Trophoblast cell (in vitro differentiated cells and primary cell): ENCODE results near the gene TMEM82.

Experiments used
- DNase-seq, 2 donors: peaks; one replicate each; pipeline ENCODE4 v3.0.0-alpha.2; 2016
- H2AFZ ChIP-seq: 2 replicates; pipeline ENCODE4 v1.6.1; 2013; ENCODE audit warnings: low read length, moderate library complexity, mild to moderate bottlenecking; ENCODE audit not compliant: insufficient read depth, poor library complexity
- H2AK5ac ChIP-seq: 2 replicates; pipeline ENCODE4 v1.6.1; 2013; ENCODE audit warnings: mild to moderate bottlenecking, low read length
- H2BK120ac ChIP-seq: 2 replicates; pipeline ENCODE4 v1.6.1; 2013; ENCODE audit warnings: low read length, mild to moderate bottlenecking, moderate library complexity; ENCODE audit not compliant: insufficient read depth, poor library complexity
- H2BK12ac ChIP-seq: 2 replicates; pipeline ENCODE4 v1.6.1; 2013; ENCODE audit warnings: mild to moderate bottlenecking, low read length, moderate library complexity
- H2BK5ac ChIP-seq: 2 replicates; pipeline ENCODE4 v1.6.1; 2013; ENCODE audit warnings: low read length, low read depth, moderate library complexity, mild to moderate bottlenecking; ENCODE audit not compliant: poor library complexity
- H3K14ac ChIP-seq: 2 replicates; pipeline ENCODE4 v1.6.1; 2013; ENCODE audit warnings: mild to moderate bottlenecking, low read length
- H3K18ac ChIP-seq: 2 replicates; pipeline ENCODE4 v1.6.1; 2013; ENCODE audit warnings: mild to moderate bottlenecking, low read length
- H3K23ac ChIP-seq: 2 replicates; pipeline ENCODE4 v1.6.1; 2013; ENCODE audit warnings: low read length
- H3K27ac ChIP-seq: 2 replicates; pipeline ENCODE4 v1.5.1; 2013; ENCODE audit warnings: low read depth, mild to moderate bottlenecking, inconsistent platforms, low read length, moderate library complexity
- H3K27me3 ChIP-seq: 2 replicates; pipeline ENCODE4 v1.6.1; 2013; ENCODE audit warnings: inconsistent platforms, mild to moderate bottlenecking, low read length, moderate library complexity; ENCODE audit not compliant: insufficient read depth
- H3K36me3 ChIP-seq, 2 experiments: 1 replicate in 1 of 2; 2 replicates in 1 of 2; pipeline ENCODE4 v1.6.1; 2013; ENCODE audit warnings: low read length in 2 of 2, mild to moderate bottlenecking in 2 of 2, moderate library complexity in 1 of 2; ENCODE audit not compliant: insufficient read depth in 2 of 2, control insufficient read depth in 1 of 2
- H3K4ac ChIP-seq: 2 replicates; pipeline ENCODE4 v1.6.1; 2013; ENCODE audit warnings: low read depth, mild to moderate bottlenecking, low read length, moderate library complexity
- H3K4me1 ChIP-seq, 2 experiments: 1 replicate in 1 of 2; 2 replicates in 1 of 2; pipeline ENCODE4 v1.6.1; 2013; ENCODE audit warnings: low read length in 2 of 2, mild to moderate bottlenecking in 2 of 2, moderate library complexity in 1 of 2; ENCODE audit not compliant: insufficient read depth in 2 of 2, control insufficient read depth in 1 of 2
- H3K4me2 ChIP-seq: 2 replicates; pipeline ENCODE4 v1.6.1; 2013; ENCODE audit warnings: inconsistent platforms, mild to moderate bottlenecking, low read length, moderate library complexity
- H3K4me3 ChIP-seq: 2 replicates; pipeline ENCODE4 v1.5.1; 2013; ENCODE audit warnings: mild to moderate bottlenecking, low read depth, low read length, inconsistent platforms
- H3K79me1 ChIP-seq: one replicate; pipeline ENCODE4 v1.6.1; 2013; ENCODE audit warnings: low read length
- H3K79me2 ChIP-seq: 2 replicates; pipeline ENCODE4 v1.6.1; 2013; ENCODE audit warnings: low read length, mild to moderate bottlenecking; ENCODE audit not compliant: control insufficient read depth, insufficient read depth, poor library complexity
- H3K9ac ChIP-seq: 2 replicates; pipeline ENCODE4 v1.6.1; 2013; ENCODE audit warnings: mild to moderate bottlenecking, low read length
- H3K9me3 ChIP-seq: 2 replicates; pipeline ENCODE4 v1.6.1; 2013; ENCODE audit warnings: low read depth, mild to moderate bottlenecking, control low read depth, inconsistent platforms, low read length; ENCODE audit not compliant: insufficient read depth
- H4K12ac ChIP-seq: 2 replicates; pipeline ENCODE4 v1.6.1; 2013; ENCODE audit warnings: low read depth, mild to moderate bottlenecking, low read length, moderate library complexity
- H4K8ac ChIP-seq: 2 replicates; pipeline ENCODE4 v1.6.1; 2013; ENCODE audit warnings: low read depth, mild to moderate bottlenecking, low read length, moderate library complexity
- H4K91ac ChIP-seq: one replicate; pipeline ENCODE4 v1.6.1; 2013; ENCODE audit warnings: low read depth, mild to moderate bottlenecking, low read length, moderate library complexity
- WGBS: extraction: QIAGEN DNeasy Blood & Tissue Kit; methylation state at CpG from one replicate; pipeline ENCODE4 v1.1.7; 2013; ENCODE audit warnings: missing lambda C conversion rate; ENCODE audit not compliant: insufficient read length, insufficient coverage; ENCODE audit errors: extremely low coverage; 5-methylcytosine and 5-hydroxymethylcytosine counted together

Gene TMEM82

GRCh38 chr1:15731735-15732685, 10.3 kb upstream of the TMEM82 start:
- peaks cover 71 to 74% of the 10 kb centered on the region in 2 experiments for H3K36me3 ChIP-seq
- no peak overlapping the region for H2BK12ac ChIP-seq
- no peak overlapping the region for H3K23ac ChIP-seq
- H2AK5ac ChIP-seq: no peak overlapping the region
- no peak overlapping the region for H2AFZ ChIP-seq
- no peak for DNase-seq
- H3K4me3 ChIP-seq: no peak overlapping the region
- no peak overlapping the region for H3K18ac ChIP-seq
- no peak overlapping the region for H3K4ac ChIP-seq
- H3K4me1 ChIP-seq: peaks cover 20 to 23% of the 10 kb centered on the region in 2 experiments
- no peak overlapping the region for H3K27ac ChIP-seq
- WGBS: no CpG with 5 or more reads among the region's 39 CpGs
- H3K79me1 ChIP-seq: peaks cover 9% of the 10 kb centered on the region
- no peaks in the 10 kb centered on the region for H3K79me2 ChIP-seq
- no peak overlapping the region for H2BK5ac ChIP-seq
- H3K9me3 ChIP-seq: peaks cover 2% of the 10 kb centered on the region
- no peak overlapping the region for H3K4me2 ChIP-seq
- H4K12ac ChIP-seq: no peak overlapping the region
- no peaks in the 10 kb centered on the region for H3K27me3 ChIP-seq
- no peak overlapping the region for H2BK120ac ChIP-seq
- H3K14ac ChIP-seq: no peak overlapping the region
- no peak overlapping the region for H4K8ac ChIP-seq
- no peak overlapping the region for H4K91ac ChIP-seq
- no peak overlapping the region for H3K9ac ChIP-seq

- Histone ChIP-seq H3K27me3 (no peaks in the 10 kb centered on the region), H3K9me3 (peaks cover 2% of the 10 kb centered on the region), H4K12ac (no peak overlapping the region), H4K8ac (no peak overlapping the region), H3K4me2 (no peak overlapping the region), H3K14ac (no peak overlapping the region), H3K4me1 (peaks cover 20 to 23% of the 10 kb centered on the region in 2 experiments), H2AFZ (no peak overlapping the region), H2AK5ac (no peak overlapping the region), H3K23ac (no peak overlapping the region), H3K9ac (no peak overlapping the region), H3K4me3 (no peak overlapping the region), H3K36me3 (peaks cover 64 to 67% of the 10 kb centered on the region in 2 experiments), H2BK120ac (no peak overlapping the region), H4K91ac (no peak overlapping the region), H3K18ac (no peak overlapping the region), H2BK12ac (no peak overlapping the region), H2BK5ac (no peak overlapping the region), H3K79me1 (peaks cover 9% of the 10 kb centered on the region), H3K4ac (no peak overlapping the region), H3K79me2 (no peaks in the 10 kb centered on the region), H3K27ac (no peak overlapping the region)
- WGBS: no CpG with 5 or more reads among the region's 7 CpGs
- DNase-seq: no peak
These were observed 9.6 kb upstream of the TMEM82 start for GRCh38 chr1:15732686-15733081.

- Histone ChIP-seq H3K4me1 (peaks cover 20 to 23% of the 10 kb centered on the region in 2 experiments), H3K27me3 (no peaks in the 10 kb centered on the region), H3K36me3 (peaks cover 58 to 61% of the 10 kb centered on the region in 2 experiments), H2AK5ac (no peak overlapping the region), H3K4me3 (no peak overlapping the region), H4K8ac (no peak overlapping the region), H3K18ac (no peak overlapping the region), H3K14ac (no peak overlapping the region), H2AFZ (no peak overlapping the region), H3K4me2 (no peak overlapping the region), H2BK5ac (no peak overlapping the region), H3K23ac (no peak overlapping the region), H3K4ac (no peak overlapping the region), H4K91ac (no peak overlapping the region), H3K79me2 (no peaks in the 10 kb centered on the region), H3K9ac (no peak overlapping the region), H2BK12ac (no peak overlapping the region), H3K9me3 (peaks cover 2% of the 10 kb centered on the region), H3K27ac (no peak overlapping the region), H2BK120ac (no peak overlapping the region), H3K79me1 (peaks cover 9% of the 10 kb centered on the region), H4K12ac (no peak overlapping the region)
- WGBS: no CpG with 5 or more reads among the region's 11 CpGs
- no peak for DNase-seq
These were observed 9.0 kb upstream of the TMEM82 start for GRCh38 chr1:15733218-15733725.

DNA sequence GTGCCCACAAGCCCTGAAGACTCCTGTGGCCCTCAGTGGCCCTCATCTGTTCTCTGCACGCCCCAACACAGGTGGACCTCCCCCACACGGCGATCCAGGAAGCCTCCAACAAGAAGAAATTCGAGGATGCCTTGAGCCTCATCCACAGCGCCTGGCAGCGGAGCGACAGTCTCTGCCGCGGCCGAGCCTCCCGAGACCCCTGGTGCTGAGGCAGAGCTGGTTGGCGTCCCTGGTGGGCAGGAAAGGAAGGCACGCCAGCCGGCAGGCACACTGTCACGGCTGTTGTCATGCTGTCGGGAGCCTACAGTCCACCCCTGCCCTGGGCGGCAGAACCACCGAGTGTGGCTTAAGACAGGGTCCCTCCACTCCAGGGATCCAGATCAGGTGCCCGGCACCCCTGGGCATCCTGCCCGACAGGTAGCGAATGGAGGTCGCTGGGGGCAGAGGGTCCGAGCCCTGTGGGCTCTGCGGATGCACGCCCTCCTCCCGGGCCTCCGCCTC, 8.5 kb upstream of the TMEM82 start:
- no peaks in the 10 kb centered on the region for H3K27me3 ChIP-seq
- no peak overlapping the region for H3K27ac ChIP-seq
- no peak overlapping the region for H3K9ac ChIP-seq
- no peak overlapping the region for H3K23ac ChIP-seq
- H3K4ac ChIP-seq: no peak overlapping the region
- no peak overlapping the region for H3K4me3 ChIP-seq
- peak overlapping the region; percentile 13 for H3K14ac ChIP-seq
- H3K4me1 ChIP-seq: peaks cover 20 to 23% of the 10 kb centered on the region in 2 experiments
- no peak overlapping the region for H4K8ac ChIP-seq
- H3K9me3 ChIP-seq: peaks cover 2% of the 10 kb centered on the region
- no peak overlapping the region for H2BK12ac ChIP-seq
- peaks cover 9% of the 10 kb centered on the region for H3K79me1 ChIP-seq
- no peak for DNase-seq
- peak overlapping the region; percentile 44 for H2AK5ac ChIP-seq
- peak overlapping the region; percentile 3 for H4K91ac ChIP-seq
- peaks cover 53 to 56% of the 10 kb centered on the region in 2 experiments for H3K36me3 ChIP-seq
- H3K79me2 ChIP-seq: no peaks in the 10 kb centered on the region
- no peak overlapping the region for H3K18ac ChIP-seq
- no CpG with 5 or more reads among the region's 27 CpGs for WGBS
- no peak overlapping the region for H2AFZ ChIP-seq
- no peak overlapping the region for H4K12ac ChIP-seq
- H2BK5ac ChIP-seq: no peak overlapping the region
- no peak overlapping the region for H3K4me2 ChIP-seq
- H2BK120ac ChIP-seq: no peak overlapping the region
